ENCODE results near the gene CHPT1. TPM values are rescaled to one million over a fixed set of nuclear protein-coding genes. Genes with fewer than 3 reads are reported as not detected.

The CHPT1 gene
- total RNA-seq, 1 donor from 2014 or later = 42.7 TPM

DNA sequence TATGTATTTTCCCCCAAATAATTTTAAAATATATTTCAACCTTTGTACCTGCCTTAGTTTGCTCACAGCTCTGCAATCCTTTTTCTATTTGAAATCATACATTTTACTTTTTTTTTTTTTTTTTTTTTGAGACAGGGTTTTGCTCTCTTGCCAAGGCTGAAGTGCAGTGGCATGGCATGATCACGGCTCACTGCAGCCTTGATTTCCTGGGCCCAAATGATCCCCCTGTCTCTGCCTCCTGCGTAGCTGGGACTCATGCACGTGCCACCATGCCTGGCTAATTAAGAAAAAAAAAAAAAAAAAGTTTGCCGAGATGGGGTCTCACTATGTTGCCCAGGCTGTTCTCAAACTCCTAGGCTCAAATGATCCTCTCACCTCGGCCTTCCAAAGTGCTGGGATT lies 43.1 kb downstream of the CHPT1 start:
- TF ChIP-seq, protein P1, sequence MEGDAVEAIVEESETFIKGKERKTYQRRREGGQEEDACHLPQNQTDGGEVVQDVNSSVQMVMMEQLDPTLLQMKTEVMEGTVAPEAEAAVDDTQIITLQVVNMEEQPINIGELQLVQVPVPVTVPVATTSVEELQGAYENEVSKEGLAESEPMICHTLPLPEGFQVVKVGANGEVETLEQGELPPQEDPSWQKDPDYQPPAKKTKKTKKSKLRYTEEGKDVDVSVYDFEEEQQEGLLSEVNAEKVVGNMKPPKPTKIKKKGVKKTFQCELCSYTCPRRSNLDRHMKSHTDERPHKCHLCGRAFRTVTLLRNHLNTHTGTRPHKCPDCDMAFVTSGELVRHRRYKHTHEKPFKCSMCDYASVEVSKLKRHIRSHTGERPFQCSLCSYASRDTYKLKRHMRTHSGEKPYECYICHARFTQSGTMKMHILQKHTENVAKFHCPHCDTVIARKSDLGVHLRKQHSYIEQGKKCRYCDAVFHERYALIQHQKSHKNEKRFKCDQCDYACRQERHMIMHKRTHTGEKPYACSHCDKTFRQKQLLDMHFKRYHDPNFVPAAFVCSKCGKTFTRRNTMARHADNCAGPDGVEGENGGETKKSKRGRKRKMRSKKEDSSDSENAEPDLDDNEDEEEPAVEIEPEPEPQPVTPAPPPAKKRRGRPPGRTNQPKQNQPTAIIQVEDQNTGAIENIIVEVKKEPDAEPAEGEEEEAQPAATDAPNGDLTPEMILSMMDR (IDR thresholded peaks at IDR 0.05) = no peak
- CTCF ChIA-PET = no interaction called here
- no peak for DNase-seq
- no peak overlapping the region for H3K4me3 Mint-ChIP-seq
- POLR2A ChIA-PET = interaction anchor here (0.6 to 0.7 kb wide), 6 partner anchors 11 to 273 kb away, joined by 3 to 9 read pairs (median 5); no protein-coding TSS in a partner anchor
- H3K9me3 Mint-ChIP-seq = no peaks in the 10 kb centered on the region
- intact Hi-C loops (cut with micrococcal nuclease) = no loop called here
- no peak overlapping the region for H3K27ac Mint-ChIP-seq
- no peaks in the 10 kb centered on the region for H3K27me3 Mint-ChIP-seq
- peaks cover 52% of the 10 kb centered on the region for H3K36me3 Mint-ChIP-seq (ENCODE audit: low read depth)
- no peak for ATAC-seq (ENCODE audit: low read depth)
- peaks cover 46% of the 10 kb centered on the region for H3K4me1 Mint-ChIP-seq

DNA sequence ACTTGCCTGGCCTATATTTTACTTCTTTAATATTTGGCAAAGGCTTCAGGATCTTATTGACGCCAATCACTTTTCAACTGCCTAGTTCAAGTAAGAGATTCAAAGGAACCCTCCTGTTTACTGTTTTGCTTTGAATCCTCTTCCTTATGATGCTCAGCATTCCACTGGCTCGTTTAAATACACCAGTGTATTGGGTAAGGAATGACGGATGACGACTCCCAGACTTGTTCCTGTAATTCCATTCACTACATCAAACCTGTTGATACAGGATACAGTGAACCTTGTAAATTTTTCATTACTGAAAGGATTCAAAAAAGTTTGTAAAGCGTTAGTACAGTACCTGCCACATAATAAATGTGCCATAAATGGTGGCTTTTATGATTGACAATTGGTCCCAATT lies 43.5 kb downstream of the CHPT1 start:
- intact Hi-C loops (cut with micrococcal nuclease) = no loop called here
- ATAC-seq (ENCODE audit: low read depth) = no peak
- Mint-ChIP-seq H3K27me3 (no peaks in the 10 kb centered on the region), H3K4me1 (peaks cover 50% of the 10 kb centered on the region), H3K4me3 (no peak overlapping the region), H3K27ac (no peak overlapping the region), H3K9me3 (no peaks in the 10 kb centered on the region), H3K36me3 (ENCODE audit: low read depth) (peaks cover 56% of the 10 kb centered on the region)
- TF ChIP-seq, protein P1 (IDR thresholded peaks at IDR 0.05) = no peak
- POLR2A ChIA-PET = interaction anchor here (0.7 kb wide), 1 partner anchor 194 kb away, joined by 7 read pairs; no protein-coding TSS in a partner anchor
- CTCF ChIA-PET = no interaction called here
- DNase-seq = no peak

DNA sequence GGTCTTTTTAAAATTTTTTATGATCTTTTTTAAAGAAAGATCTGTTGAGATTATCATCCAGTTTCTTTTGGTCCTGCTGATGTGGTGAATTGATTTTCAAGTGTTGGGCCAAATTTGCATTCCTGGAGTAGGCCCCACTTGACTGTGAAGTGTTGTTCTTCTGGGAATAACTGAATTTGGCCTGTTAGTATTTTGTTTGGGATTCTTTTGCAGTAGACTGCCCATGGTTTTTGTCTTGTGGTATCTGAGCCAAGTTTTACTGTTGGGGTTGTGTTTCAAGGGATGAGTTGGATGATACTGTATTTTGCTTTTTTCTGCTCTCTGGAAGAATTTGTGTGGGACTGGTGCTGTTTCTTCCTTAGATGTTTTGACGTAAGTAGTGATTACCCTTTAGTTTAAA lies 45.8 kb downstream of the CHPT1 start:
- H3K36me3 Mint-ChIP-seq (ENCODE audit: low read depth) = peaks cover 66% of the 10 kb centered on the region
- H3K27ac Mint-ChIP-seq = peak overlapping the region; percentile 96
- peak overlapping the region; percentile 36 for H3K4me3 Mint-ChIP-seq
- TF ChIP-seq, protein P1 (IDR thresholded peaks at IDR 0.05) = no peak
- intact Hi-C loops (cut with micrococcal nuclease) = loop anchor here (1.0 to 2.0 kb wide), 4 partner anchors 16 to 109 kb away; partner anchors contain the start of gene CHPT1
- no peaks in the 10 kb centered on the region for H3K27me3 Mint-ChIP-seq
- no peak for ATAC-seq (ENCODE audit: low read depth)
- H3K4me1 Mint-ChIP-seq = peaks cover 66% of the 10 kb centered on the region
- ChIA-PET CTCF (interaction anchor here (1.5 to 2.2 kb wide), 3 partner anchors 16 to 87 kb away, joined by 6 to 14 read pairs (median 13); partner anchors contain the start of gene GNPTAB), POLR2A (interaction anchor here (0.9 to 2.8 kb wide), 11 partner anchors 10 to 192 kb away, joined by 3 to 31 read pairs (median 5); partner anchors contain the start of gene CHPT1)
- DNase-seq = no peak
- H3K9me3 Mint-ChIP-seq = no peaks in the 10 kb centered on the region

DNA sequence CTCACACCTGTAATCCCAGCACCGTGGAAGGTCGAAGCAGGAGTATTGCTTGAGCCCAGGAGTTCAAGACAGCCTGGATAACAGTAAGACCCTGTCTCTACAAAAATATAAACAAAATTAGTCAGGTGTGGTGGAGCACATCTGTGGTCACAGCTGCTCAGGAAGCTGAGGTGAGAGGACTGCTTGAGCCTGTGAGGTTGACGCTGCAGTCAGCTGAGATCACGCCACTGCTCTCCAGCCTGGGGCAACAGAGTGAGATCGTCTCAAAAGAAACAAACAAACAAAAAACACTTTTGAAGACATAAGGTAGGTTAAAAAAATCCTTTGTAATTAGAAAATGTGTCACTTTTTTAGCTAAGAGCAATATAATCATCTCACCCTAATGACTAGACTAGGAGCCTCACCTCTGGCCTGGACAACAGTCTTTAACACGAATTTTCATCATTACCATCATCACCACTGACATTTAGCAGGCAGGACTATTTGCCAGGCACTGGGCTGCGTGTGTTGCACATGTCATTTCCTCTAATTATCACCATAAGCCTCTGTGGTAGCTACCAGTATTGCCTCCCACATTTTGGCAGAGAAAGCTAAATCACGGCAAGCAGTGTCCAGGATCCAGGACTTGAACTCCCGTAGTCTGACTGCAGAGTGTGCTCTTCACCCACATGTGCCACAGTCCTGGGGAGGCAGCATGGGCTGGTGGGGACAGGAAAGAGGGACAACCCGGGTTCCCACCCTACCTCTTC lies 46.5 kb downstream of the CHPT1 start:
- peak; percentile 88 for ATAC-seq (ENCODE audit: low read depth)
- Mint-ChIP-seq H3K4me3 (peak overlapping the region; percentile 36), H3K27ac (peak overlapping the region; percentile 96), H3K27me3 (no peaks in the 10 kb centered on the region), H3K9me3 (no peaks in the 10 kb centered on the region), H3K4me1 (peaks cover 69% of the 10 kb centered on the region), H3K36me3 (ENCODE audit: low read depth) (peaks cover 66% of the 10 kb centered on the region)
- intact Hi-C loops (cut with micrococcal nuclease) = loop anchor here (1.0 to 2.0 kb wide), 6 partner anchors 12 to 110 kb away; partner anchors contain the start of genes CHPT1 and GNPTAB
- DNase-seq = peak; percentile 54
- TF ChIP-seq, protein P1 (IDR thresholded peaks at IDR 0.05) = no peak
- ChIA-PET CTCF (interaction anchor here (1.0 to 2.2 kb wide), 6 partner anchors 11 to 329 kb away, joined by 3 to 14 read pairs (median 6); partner anchors contain the start of gene GNPTAB), POLR2A (interaction anchor here (0.6 to 2.8 kb wide), 19 partner anchors 10 to 739 kb away, joined by 3 to 31 read pairs (median 4); partner anchors contain the start of genes ARL1 and CHPT1)

DNA sequence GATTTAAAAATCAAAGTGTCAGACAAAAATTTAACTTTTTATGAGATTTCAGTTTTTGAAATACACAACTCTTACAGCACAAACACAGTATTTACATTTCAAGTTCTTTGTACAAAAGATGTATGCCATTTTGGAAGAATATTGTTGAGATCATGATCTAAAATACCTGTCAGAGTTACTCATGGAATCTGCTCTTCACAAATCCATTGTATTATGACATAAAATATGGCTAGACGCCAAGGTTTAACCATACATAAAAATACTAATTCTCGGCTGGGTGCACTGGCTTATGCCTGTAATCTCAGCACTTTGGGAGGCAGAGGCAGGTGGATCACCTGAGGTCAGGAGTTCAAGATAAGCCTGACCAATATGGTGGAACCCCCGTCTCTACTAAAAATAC lies 48.0 kb downstream of the CHPT1 start:
- Mint-ChIP-seq H3K36me3 (ENCODE audit: low read depth) (peaks cover 75% of the 10 kb centered on the region), H3K27ac (peak overlapping the region; percentile 96), H3K9me3 (no peaks in the 10 kb centered on the region), H3K4me1 (peaks cover 72% of the 10 kb centered on the region), H3K4me3 (no peak overlapping the region), H3K27me3 (no peaks in the 10 kb centered on the region)
- ATAC-seq (ENCODE audit: low read depth) (no peak), DNase-seq (no peak)
- CTCF ChIA-PET = interaction anchor here (2.0 to 2.2 kb wide), 2 partner anchors 14 to 331 kb away, joined by 7 to 13 read pairs; no protein-coding TSS in a partner anchor
- POLR2A ChIA-PET = interaction anchor here (1.6 kb wide), 1 partner anchor 31 kb away, joined by 3 read pairs; no protein-coding TSS in a partner anchor
- TF ChIP-seq, protein P1 (IDR thresholded peaks at IDR 0.05) = no peak
- intact Hi-C loops (cut with micrococcal nuclease) = no loop called here
